Hematopoietic multipotent progenitor cell treated with erythropoietin and hydrocortisone succinate and interleukin-3 and kit ligand, for 17 days (in vitro differentiated cells): ENCODE data around the gene TSC22D2.

Source experiments
- DNase-seq: peaks from one replicate; pipeline ENCODE4 v3.0.0-alpha.2; 2015; ENCODE audit warnings: low spot score

Gene TSC22D2

DNA sequence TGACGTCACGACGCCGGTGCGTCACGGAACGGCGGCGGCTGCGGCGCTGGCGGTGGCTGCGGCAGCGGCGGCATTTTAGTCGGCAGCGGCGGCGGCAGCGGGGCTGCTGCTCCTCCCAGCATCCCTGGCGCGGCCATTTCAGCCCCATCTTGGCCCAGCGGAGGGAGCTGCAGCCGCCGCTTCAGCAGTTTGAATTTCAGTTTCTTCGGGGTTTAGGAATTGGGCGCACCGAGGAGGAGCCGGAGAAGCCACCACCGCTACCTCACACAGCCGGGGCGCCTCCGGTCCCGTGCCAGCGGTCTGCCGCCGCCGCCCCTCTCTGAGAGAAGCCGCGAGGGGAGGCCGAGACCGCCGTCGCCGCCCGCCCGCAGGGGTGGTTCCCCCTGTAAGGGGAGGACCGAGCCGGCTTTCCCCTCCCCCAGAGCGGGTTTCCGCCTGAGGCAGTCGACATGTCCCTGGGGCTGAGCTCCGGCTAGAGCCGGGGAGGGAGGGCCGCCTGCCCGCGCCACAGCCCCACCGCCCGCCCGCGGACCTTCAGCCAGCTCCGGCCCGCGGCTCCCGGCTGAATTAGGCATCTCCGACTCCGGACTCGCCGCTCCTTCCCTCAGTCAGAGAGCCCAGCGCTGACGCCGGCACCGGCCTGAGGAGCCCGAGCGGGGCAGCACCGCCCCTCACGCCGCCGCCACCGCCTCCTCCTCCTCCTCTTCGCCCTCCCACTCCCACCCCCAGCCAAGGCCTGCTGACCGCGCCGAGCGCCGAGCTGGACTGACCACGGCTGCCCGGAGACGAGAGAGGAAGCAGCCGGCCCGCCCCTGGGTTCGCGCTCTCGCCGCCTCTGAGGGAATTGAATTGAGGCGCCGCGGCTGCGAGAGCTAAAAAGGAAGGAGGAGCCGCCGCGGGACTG lies at the start of gene TSC22D2:
Gene TSC22D2 (plus strand): TSS at position 78 of the 904 bp plus-strand sequence. CDS start 1,053 bp downstream, outside the sequence.
- DNase-seq: peak; percentile 94

DNA sequence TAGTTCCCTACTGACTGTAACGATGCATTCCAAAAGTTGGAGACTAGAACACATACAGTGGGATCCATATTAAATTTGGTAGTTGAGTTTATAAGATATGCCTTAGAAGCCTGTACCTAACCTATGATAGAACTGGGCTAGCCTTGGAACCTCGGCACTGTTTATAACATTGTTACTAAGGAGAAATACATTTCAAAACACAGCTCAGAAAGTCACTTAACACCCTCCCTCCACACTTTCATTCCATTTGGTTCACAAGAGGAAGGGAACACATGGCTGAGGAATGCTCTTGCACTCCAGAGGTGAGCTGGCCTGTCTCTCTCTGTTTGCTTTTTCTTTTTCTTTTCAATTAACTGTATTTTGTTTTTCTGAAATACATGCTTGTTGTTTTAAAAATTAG lies 48.7 kb upstream of the TSC22D2 start:
- DNase-seq: no peak

DNA sequence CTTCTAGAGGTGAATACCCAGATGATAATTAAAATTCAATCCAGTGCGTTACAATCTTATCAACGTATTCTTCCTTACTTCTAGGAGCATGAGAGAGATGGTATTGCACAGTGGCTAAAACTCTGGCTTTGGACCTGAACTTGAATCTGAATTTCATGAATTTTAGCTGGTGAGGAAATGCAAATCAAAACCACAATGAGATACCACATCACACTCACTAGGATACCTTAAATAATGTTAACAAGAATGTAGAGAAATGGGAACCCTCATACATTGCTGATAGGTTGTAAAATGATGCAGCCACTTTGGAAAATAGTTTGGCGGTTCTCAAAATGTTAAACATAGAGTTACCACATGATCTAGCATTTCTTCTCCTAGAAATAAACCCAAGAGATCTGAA lies 47.1 kb upstream of the TSC22D2 start:
- DNase-seq: no peak

DNA sequence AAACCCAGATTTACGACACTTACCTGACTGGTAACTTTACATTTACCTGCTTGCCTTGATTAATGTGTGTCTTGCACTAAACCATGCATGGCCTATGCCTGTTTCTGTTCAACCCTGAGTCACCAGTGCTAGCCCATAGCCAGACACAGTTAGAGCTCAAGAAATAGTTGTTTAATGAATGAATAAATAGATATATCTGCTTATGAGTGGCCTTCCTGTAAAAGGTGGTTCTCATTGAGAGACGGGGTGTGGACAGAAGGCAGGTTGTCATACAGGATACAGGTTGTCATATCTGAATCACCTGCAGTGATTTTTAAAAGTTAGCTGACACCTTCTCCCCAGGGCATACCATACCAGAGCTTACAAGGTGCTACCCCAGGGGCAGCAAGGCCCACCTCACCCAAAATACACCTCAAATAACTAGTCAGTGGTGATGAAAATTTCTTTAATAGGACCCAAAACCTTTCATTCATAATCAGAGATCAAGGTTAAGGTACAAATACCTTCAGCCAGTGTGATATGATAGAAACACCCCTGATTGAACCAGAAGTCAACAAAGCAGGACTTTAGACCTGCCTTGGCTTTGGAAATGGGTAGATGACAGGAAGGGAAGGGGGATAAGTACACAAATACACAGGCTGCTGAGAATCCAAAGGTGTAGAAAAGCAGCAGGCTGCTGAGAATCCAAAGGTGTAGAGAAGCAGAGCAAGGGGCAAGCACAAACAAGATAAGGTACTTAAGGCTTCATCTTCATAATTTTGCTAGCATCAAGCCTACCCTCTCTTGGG lies 45.4 kb upstream of the TSC22D2 start:
- DNase-seq: no peak

DNA sequence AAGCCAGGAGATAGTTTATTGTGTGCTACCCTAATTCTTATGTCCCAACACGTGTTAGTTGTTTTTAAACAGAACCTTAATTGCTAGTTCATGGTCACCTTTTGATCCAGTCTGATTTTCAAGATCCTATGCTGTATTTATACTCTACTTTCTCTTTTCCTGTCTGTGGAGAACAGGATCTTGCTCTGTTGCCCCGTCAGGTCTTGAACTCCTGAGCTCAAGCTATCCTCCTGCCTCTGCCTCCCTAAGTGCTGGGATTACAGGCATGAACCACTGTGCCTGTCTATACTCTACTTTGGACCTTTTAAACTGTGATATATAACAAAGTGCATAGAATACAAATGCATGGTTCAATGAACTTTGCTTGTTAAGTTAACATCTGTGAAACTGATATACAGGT lies 44.7 kb upstream of the TSC22D2 start:
- DNase-seq: no peak

DNA sequence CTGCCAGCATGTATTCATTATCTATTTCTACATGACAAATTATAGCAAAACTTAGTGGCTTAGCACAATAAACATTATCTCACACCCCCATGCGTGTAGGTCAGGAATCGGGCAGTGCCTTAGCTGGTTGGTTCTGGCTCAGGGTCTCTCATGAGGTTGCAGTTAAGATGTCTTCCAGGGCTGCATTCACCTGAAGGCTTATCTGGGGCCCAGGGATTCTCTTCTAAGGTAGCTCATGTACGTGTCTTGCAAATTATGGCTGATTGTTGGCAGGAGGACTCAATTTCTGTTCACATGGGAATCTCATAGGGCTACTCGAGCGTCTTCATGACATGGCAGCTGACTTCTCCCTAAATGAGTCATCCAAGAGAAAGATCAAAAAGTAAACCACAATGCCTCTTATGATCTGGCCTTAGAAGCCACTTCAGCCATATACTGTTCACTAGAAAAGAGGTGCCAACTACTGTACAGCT lies 42.9 kb upstream of the TSC22D2 start:
- DNase-seq: no peak

DNA sequence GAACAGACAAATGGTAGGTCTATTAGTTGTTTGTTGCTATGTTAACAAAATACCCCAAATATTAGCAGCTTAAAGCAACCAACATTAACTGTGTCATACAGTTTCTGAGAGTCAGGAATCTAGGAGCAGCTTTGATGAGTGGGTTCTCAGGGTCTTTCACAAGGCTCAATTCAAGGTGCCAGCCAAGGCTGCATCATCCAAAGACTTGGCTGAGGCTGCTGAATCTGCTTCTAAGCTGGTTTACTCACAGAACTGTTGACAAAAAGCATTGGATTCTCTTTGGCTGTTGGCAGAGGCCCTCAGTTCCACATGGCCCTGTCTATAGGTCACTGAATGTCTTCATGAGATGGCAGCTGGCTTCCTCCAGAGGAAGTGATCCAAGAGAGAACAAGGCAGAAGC lies 40.3 kb upstream of the TSC22D2 start:
- no peak for DNase-seq

DNA sequence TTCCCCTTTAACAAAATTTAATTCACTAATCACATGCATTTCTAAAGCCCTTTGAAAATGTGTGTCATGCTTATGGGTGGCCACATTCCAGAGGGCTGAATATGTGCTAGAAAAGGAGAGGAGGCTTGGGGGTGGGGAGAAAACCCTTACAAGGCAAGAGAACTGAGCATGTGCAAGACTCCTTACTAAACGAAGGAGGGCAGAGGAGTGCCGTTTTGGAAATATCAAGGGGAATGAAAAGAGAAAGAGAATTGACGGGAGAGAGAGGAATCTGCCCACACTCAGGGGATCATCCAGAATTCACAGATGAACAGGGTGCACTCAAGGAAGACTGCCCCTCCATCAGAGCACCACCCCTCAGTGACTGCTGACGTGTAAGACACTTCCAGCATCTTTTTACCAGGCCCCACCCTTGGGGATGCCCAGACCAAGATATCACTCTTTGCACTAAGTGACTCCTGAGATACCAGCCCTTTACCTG lies 37.9 kb upstream of the TSC22D2 start:
- no peak for DNase-seq

DNA sequence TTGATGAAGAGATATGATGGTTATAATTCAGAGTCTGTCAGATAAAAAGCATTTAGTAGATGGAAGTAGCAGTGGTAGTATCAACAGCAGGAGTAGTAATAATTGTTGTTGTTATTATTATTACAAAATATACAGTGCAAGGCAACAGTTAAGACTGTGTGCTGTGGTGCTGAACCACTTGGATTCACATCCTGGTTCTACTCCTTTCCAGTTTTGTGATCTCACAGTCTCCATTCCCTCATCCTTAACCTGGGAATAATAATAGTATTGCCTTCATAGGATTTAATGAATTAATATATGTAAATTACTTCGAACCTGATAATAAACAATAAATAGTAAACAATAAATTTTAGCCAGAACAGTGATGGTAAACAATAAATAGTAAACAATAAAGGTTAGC lies 37.1 kb upstream of the TSC22D2 start:
- DNase-seq: no peak

DNA sequence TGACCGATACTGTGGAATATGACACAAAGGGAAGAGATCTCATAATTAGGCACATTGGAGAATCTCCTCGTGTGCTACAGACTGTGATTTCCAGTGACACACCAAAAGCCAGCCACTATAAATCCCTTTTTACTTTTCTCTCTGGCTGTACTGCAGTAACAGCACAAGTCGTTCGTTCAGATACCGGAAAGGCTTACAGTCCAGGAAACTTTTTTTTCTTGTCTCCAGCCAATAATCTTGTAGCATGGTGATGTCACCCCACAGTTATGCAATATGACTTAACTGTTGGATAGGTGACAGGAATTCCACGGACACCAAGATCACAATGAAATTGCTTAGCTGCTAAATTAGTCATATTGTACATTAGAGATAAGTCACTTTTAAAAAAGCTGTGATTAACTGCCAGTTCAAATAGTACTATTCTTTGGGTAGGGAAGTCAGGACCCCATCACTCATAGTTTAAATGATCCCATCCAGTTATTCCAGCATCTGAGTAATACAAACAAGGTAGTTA lies 36.3 kb upstream of the TSC22D2 start:
- DNase-seq: no peak

DNA sequence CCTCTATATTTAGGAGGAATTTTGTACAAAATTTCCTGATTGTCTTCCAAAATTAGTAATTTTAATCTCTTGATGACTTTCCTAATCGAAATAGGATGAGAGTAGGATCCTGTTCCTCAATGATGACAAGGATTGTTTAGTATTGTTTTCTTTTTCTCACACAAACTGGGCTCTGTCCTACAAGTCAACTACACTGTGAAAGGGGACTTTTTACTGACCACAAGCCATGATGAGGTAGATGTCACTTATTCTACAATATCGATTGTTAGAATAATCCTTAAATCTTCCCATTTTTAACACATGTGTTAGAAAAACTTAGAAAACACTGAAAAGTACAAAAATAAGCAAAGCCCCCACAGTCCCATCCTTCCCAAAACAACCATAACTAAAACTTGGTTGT lies 35.8 kb upstream of the TSC22D2 start:
- DNase-seq: no peak

DNA sequence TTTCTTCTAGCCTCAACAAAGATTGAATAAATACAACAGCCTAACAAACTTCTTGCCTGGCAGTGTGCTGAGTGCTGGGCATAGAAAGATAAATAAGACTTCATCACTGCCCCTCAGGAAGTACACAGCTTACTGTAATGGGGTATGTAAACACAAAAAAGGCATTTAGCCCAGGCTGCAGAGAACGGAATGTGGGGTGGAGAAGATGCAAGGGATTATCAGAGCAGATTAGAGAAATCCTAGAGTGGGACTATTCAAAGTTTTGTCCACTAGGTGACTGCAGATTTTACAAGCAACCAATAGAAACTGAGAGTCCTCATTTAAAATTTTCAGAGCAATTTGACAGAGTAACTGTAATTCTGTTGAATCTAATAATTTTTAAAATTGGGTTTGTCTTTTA lies 35.4 kb upstream of the TSC22D2 start:
- DNase-seq: no peak

DNA sequence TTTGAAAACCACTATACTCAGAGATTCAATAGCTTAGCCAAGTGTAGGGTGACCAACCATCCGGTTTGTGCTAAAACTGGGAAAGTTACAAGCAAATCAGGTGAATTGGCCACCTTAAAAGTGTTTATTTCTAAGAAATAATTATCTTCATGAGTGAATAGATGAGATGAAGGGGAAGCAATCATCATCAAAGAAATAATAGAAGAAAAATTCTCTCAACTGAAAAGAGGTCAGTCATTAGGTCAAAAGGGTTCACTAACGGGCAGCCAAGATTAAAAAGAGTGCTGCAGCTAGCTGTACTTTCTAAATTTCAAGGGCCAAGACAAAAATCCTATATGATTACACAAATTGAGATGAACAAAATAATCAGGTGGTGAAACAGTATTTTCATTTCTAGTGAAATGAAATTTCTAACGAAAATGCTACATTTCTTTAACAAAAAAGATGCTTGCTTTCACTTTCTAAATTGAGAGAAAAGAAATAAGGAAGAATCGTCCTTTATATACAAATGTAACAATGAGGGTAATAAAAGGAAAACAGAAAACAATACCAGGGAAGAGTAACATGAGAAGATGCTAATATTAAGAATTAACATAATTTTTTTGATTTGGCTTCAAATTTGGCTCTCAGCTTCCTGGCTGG lies 34.7 kb upstream of the TSC22D2 start:
- DNase-seq: no peak

DNA sequence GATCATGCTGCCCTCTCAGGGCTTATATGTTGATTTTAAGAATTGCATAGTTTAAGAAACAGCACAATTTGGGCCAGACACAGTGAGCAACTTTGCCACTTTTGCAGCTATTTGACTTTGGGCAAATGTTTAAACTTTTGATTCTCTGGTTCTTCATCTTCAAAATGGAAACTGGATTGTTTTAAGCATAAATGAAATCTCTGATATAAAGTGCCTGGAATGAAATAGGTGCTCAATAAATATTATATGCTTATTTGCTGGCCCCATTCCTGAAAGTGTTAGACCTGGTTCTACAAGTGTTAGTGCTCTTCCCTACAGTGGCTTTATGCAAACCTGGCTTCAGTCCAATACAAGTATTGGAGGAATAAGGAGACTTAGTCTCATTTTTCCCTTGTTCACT lies 33.1 kb upstream of the TSC22D2 start:
- DNase-seq: no peak

DNA sequence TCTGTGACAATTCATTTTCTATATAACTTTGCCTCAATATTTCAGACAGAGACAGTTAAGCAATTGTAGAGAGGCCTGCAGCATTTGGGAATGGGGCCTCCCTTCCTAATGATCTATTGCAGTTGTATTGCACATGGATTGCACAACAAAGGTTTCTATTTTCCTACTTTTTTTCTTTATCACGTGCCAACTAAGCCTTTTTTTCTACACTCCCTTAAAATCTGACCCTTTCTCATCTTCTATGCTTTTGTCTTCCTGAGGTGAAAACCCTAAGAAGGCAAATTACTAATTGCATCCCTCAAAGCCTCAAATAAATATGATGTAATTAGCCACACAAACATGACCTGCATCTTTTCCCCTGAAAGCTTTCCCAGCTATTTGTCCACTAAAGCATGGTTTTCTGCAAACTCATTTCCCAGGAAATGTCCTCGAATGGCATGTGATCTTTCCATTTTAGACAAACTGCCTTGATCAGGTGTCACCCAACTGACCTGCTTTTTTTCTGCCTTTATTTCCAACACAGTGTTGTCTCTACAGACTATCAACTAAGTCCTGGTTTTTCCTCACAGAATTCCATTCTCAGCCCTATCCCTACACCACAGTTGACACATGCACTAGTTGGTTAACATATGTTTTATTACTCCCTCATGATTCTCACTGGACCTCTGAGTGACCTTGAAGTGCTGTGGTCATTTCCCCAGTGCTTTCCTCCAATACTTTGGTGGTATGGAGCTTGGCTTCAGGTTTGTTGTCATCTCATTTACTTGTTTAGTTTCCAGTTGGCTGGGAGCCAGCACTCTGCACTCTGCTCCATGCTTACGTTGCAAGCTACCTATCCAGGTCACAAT lies 31.9 kb upstream of the TSC22D2 start:
- DNase-seq: peak; percentile 17

DNA sequence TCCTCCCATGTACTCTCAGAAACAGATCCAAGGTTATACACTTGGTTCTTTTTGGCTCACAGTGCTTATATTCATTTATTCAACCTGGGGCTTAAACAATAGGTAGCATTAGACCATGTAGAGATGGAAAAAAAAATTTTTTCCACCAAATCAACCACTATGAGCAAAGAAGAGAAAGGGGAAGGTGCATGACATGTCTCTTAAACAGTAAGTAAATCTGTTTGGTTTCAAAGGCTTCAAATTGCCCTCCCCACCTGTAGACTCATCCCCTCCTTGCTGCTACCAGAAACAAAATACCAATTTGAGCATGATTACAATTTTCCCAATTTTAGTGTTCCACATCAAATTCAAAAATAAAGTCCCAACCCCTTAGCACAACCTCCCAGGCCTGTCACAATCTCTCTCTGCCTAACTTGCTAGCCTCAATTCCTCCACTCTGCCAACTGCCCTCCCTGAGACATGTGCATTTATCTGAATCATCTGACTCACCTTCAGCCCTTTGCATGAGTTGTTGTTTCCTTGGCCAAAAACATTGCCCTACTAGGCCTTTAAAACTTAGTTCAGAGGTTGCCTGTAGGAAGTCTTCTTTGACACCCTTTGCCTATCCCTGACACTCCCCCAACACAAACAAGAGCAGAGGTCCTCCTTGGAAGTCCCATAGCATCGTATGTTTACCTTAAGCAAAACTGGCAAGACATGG lies 30.3 kb upstream of the TSC22D2 start:
- no peak for DNase-seq

DNA sequence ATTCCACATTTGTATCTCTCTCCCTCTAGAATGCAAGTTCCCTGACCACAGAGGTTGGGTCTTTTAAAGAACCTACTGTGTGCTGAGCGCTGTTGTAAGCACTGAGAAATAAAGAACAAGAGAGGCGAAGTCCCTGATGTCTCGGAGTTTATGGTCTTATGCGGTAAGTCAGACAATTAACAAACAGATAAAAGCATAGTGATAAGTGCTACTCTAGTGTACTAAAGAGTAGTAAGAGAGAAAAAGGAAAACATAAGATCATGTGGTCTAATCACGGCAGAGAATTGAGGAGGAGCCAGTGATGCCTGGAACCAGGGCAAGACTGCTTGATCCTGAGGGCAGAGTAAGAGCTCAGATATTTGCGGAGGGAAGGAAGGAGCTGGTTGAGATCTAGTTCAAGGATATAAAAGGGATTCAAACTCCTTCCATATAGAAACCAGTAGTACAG lies 29.8 kb upstream of the TSC22D2 start:
- no peak for DNase-seq

DNA sequence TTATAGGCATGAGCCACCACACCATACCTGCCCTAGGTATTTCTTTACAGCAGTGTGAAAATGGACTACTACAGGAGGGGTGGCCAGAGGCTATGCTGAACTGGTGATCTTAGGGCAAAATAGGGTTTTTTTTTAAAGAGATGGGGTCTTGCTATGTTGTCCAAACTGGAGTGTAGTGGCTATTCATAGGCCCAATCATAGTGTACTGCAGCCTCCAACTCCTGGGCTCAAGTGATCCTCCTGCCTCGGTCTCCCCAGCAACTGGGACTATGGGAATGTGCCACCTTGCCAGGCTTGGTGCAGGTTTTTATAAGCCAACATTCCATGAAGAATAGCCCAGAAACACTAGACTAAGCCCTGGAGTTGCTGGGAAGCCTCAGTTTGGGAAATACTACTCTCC lies 28.6 kb upstream of the TSC22D2 start:
- no peak for DNase-seq

DNA sequence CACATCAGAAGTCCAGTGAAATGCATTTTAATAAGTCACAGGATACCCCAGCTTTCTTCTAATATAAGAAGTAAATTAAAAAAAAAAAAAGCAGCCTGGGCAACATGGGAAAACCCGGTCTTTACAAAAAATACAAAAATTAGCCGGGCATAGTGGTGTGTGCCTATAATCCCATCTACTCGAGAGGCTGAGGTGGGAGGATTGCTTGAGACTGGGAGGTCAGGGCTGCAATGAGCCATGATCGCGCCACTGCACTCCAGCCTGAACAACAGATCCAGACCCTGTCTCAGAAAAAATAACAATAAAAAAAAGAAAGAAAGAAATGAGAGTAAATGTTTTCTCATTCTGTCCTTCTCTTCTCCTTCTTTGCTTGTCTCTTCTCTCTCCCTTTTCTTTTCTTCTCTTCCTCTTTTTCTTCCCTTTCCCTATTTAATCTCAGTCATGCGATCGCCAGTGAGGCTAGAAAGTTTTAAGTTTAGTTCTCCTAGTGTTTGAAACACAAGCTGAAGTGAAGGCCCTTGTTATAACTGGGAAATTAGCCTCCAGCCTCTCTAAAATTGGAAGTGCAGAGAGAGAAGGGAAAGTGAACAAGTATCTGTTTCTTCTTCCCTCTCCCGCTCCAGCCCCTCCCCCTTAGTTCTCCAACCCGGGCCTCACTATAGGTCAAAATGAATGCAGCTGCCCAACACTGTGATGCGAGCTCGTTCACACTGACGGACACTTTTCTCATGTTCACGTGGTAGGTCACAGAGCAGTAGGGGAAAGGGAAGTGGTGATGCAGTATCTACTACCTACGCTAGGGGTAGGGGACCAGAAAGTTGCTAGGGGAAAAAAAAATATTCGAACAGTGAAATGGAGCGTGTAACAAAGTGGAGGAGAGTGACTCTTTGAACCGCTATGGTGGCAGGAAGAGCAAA lies 23.5 kb upstream of the TSC22D2 start:
- DNase-seq: no peak
